ENCODE measurements around the gene NPTXR.
A peak's percentile ranks its signal among the peaks of the same experiment; 100 is the strongest.

Gene NPTXR

DNA sequence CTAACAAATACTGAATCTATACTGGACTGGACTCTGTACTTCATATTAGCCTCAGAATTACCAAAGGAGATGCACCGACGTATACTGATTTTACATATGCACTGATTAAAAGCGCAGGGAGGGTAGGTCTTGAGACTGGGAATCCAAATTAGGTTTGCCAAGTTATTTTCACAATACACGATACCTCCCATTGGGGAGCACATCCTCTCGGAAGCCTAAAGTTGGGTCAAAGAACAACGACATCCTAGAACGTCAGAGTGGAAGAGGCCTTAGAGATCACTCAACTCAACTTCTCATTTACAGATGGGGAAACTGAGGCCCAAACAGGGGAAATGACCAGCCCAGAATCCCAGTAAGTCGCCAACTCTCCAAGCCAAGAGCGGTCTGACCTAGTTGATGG lies 50.5 kb downstream of the NPTXR start:
- DNase-seq: no peak

DNA sequence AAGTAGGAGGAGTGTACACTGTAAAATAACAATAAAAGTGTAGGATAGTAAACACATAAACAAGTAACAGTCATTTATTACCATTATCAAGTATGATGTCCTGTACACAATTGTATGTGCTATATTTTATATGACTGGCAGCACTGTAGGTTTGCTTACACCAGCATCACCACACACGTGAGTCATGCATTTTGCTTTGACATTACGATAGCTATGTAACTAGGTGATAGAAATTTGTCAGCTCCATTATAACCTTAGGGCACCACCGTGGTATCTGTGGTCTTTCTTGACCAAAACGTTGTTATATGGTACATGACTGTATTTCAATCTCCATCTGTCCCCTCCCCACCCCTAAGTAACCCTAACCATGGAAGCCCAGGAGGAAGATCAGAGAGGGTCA lies 51.0 kb downstream of the NPTXR start:
- no peak for DNase-seq

DNA sequence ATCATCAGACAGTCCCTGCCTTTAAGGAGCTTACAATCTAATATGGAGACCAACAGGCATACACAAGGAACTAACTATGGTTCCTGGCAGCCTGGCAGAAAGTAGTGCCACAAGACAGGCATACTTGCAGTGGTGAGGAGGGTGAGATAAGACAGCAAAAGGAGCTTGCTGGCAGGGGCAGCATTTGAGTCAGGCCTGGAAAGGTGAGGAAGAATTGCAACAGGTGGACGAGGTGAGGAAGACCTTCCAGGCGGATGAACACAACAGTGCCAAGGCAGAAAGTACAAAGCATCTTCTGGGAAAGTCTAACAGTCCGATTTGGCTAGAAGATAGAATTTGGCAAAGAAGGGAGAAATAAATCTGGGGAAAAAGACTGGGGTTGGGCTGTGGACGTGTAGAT lies 54.2 kb downstream of the NPTXR start:
- no peak for DNase-seq

DNA sequence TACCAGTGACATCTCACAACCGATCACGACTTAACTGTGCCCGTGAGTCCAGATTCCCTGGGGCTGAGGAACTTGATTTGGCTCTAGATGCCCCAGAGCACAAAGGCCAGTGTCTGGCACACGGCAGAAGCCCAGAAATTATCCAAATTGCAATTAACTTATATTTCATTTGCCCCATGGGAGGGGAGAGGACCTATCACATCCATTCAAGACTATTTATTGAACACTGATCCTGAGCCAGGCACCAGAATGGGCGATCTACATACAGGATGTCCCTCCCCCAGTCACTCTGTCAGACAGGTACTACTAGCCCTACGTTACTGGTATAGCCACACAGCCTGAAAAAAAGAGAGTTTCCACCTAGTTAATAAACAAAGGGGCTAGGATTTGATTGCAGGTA lies 55.0 kb downstream of the NPTXR start:
- DNase-seq: no peak

DNA sequence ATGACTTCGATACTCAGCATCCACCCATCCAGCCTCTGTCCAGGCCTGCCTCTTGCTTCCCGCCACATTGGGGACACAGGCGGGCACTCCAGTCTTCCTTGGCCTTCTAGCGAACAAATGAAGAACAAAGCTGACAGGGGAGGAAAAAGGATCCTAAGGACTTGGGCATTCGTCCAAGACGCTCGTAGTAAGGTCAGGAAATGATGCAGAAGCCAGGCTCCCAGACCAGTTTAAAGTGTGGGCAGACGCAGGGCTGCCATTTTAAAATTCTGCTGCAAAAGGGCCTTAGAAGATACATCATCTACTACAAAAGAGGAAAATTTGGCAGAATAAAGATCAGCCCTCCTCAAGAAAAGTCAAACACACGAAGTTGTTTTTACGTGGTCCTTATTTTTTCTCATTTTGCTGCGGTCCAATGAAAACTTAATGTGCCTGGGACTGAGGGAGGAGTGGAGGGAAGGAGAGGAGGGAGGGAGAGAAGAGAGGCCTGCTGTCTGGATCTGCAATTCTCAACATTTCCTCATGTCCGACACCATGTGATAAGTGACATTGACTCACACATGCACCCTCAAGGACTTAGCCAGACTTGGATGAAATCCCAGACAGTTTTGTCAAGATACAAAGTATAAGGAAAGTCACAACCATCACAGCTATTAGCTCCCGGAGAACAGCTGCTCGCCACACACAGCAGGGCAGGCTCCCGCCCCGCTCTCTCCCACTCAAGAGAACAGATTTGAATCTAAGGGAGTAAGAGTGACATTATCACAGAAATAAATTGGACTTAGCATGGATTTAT lies 55.6 kb downstream of the NPTXR start:
- peak; percentile 42 to 46 (median 42) for DNase-seq

GRCh38 chr22:38786631-38787030 lies 57.2 kb downstream of the NPTXR start:
- no peak for DNase-seq

- no peak for DNase-seq
These were observed 59.0 kb downstream of the NPTXR start for GRCh38 chr22:38784856-38785255.

DNA sequence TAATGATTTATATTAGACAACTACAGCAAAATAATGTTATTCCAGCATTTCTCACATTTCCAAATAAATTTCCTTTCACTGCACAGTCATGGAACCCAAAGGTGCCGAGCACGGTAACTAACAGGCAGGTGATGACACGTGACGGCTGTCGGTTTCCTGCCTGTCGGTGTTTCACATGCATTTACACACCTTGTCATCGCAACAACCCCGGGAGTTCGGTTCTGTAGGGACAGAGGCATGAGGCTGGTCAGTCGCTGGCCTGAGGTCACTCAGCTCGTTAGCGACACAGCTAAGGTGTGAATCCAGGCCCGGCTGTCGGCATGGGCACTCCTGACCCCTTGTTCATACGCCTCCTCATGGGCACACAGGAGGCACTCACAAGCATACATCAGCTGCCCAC lies 59.8 kb downstream of the NPTXR start:
- DNase-seq: no peak

DNA sequence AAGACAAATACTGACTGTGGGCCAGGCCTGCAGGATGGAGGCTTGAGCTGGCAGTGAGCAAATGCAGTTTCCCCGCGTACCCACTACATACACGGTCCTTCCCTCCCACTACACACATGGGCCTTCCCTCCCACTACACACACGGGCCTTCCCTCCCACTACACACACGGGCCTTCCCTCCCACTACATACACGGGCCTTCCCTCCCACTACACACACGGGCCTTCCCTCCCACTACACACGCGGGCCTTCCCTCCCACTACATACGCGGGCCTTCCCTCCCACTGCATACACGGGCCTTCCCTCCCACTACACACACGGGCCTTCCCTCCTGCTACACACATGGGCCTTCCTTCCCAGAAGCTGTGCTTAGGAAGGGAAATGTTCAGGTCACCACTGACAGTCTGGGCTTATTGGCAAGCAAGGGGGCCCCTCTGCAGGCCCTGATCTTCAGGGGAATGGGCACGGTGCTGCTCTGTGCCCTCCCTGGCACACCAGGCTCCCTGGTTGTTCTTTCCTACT lies 60.7 kb downstream of the NPTXR start:
- DNase-seq: no peak

- peak; percentile 66 to 78 (median 68) for DNase-seq
These were observed 61.3 kb downstream of the NPTXR start for GRCh38 chr22:38782402-38783094.

DNA sequence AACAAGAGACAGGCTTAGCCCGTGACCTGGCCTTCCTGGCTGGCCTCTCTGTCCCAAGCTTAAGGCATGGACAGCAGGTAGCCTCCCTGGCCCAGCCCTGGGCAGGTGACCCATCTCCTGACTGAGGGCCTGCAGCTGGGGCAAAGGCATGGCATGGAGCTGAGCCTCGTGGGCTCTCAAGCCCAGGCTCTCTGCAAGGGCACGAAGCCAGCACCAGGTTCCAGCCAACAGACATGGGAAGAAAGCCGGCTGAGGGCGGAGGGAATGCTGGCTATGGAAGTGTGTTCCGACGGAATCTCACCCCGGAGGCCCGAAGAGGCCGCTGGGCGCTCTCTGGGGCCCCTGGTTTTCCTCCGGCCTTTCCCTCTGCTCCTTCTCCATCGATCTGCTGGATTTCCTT lies 62.8 kb downstream of the NPTXR start:
- no peak for DNase-seq

DNA sequence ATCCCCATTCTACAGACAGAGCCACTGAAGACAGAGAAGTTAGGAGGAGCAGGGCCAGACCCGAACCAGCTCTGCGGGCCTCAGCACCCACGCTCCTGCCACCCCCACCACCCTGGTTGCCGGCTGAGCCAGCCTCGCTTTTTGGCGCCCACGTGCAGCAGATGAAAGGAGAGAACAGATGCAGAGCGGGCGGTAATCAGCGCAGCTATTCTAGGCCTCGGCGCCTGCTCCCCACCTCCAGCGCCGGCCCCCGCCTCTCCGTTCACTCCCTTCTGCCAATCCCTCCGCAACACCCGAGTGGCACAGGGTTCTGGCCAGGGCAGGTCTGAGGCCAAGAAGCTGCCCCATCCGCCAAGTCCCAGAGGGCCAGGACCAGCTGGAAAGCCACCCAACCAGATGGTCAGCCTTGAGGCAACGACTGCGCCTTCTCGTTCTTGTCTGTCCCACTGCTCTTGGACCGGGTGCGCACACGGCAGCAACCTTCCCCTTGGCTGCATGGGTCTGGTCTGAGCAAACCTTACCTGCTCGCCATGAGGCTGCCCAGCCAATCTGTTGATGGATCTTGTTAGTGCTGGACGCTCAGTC lies 66.6 kb downstream of the NPTXR start:
- no peak for DNase-seq

DNA sequence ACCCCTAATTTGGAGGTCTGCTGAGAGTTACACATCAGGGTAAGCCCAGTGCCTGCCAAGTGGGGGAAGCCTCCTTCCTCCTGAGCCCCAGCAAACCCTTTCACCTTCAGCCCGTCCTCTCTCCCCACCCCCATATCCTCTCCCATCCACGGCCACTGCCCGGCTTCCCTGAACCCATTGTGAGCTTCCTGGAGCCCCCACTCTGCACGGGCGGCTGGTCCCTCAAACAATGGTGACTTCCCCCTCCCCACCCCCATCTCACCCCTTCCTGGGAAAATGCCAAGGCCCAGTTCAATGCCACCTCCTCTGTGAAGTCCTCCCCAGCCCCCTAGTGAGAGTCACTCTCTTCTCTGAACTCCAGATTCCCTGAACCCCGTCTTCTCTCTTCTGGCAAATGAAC lies 67.7 kb downstream of the NPTXR start:
- DNase-seq: no peak

- DNase-seq: no peak
These were observed 68.2 kb downstream of the NPTXR start for GRCh38 chr22:38775656-38776055.

DNA sequence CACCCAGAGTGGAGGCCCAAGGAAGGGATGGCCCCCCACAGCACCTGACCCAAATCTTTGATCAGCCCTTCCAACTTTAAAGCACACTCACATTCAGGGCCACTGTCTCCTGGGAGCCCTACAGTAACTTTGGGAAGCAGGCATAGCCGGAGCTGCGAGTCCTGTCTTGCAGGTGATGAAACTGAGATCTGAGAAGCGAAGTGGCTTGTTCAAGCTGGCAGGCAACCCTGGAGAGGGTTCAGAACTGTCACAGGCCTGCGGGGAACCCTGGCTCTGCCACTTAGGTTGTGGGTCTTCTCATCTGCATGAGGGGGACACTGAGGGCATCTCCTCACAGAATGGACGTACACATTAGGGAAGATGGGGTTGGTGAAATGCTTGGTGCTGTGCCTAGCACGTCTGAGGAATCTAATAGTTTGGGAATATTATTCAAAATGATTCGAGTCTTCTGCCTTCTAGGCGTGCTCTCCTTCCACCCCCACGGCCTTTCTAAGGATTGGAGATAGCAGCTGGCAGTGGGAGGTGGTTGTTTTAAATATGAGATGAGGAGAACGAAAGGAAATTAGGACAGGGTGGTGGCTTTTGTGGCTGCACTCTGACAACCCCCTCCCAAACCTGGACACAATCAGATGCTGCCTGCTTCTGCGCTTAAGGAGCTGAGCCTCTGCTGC lies 69.2 kb downstream of the NPTXR start:
- no peak for DNase-seq

GRCh38 chr22:38773363-38773946 lies 70.4 kb downstream of the NPTXR start:
- DNase-seq: no peak

GRCh38 chr22:38772623-38772873 lies 71.3 kb downstream of the NPTXR start:
- DNase-seq: no peak

- DNase-seq: no peak
These were observed 73.4 kb downstream of the NPTXR start for GRCh38 chr22:38770257-38770949.
